Adrenal gland (tissue), 5 donors: Measurements from ENCODE around the gene TAS2R16.

Source experiments
- CTCF ChIP-seq, 6 experiments: fragments of 450-650 bp in 4 of 6; fragments of 200-600 bp in 2 of 6; sonication (generic) in 1 of 6; IDR thresholded peaks; 1 replicate in 5 of 6; 2 replicates in 1 of 6; pipeline versions ENCODE4 v1.5.1 to v1.8.0; 2016 to 2021; ENCODE audit warnings: antibody characterized with exemption in 6 of 6, mild to moderate bottlenecking in 2 of 6, moderate library complexity in 1 of 6
- POLR2A ChIP-seq, 2 donors: fragments of 450-650 bp; IDR thresholded peaks; one replicate each; pipeline ENCODE4 v1.6.1; 2017; ENCODE audit warnings: antibody characterized with exemption in 2 of 2, mild to moderate bottlenecking in 2 of 2, moderate library complexity in 1 of 2
- donor health status: DM: no; HTN: no; CAD: no.

GRCh38 chr7:122989577-122989976 is 5.9 kb downstream of the TAS2R16 start:
- TF ChIP-seq CTCF (IDR thresholded peaks at IDR 0.05) (no peak), POLR2A (IDR thresholded peaks at IDR 0.05) (no peak)
